Activated CD4-positive, alpha-beta T cell treated with anti-CD3 and anti-CD28 coated beads, Interleukin-2, amount 10 ng/mL, durations not matched to agents 7 days and 5 days (primary cell): ENCODE data around the gene LENG8. TPM values are rescaled to one million over a fixed set of nuclear protein-coding genes. Genes with fewer than 3 reads are reported as not detected.

Experiments used
- CTCF ChIA-PET: fragments of 350-600 bp; sonication (Branson Sonifier 250); formaldehyde crosslinking; loops from one replicate; lab custom pipeline; 2021; ENCODE audit warnings: antibody characterized with exemption; lab: Charles Lee
- POLR2A ChIA-PET: fragments of 350-600 bp; sonication (Branson Sonifier 250); formaldehyde crosslinking; loops from one replicate; lab custom pipeline; 2021; ENCODE audit warnings: antibody characterized with exemption; lab: Charles Lee
- DNase-seq: peaks from one replicate; pipeline ENCODE4 v3.0.0-alpha.2; 2020
- H3K27ac Mint-ChIP-seq: one replicate; pipeline ENCODE4 v1.8.0; 2021; ENCODE audit warnings: mild to moderate bottlenecking, moderate library complexity, mixed read lengths
- H3K27me3 Mint-ChIP-seq: one replicate; pipeline ENCODE4 v1.8.0; 2021; ENCODE audit warnings: mixed read lengths
- H3K36me3 Mint-ChIP-seq: one replicate; pipeline ENCODE4 v1.8.0; 2021; ENCODE audit warnings: low read depth, mixed read lengths
- H3K4me1 Mint-ChIP-seq: one replicate; pipeline ENCODE4 v1.8.0; 2021; ENCODE audit warnings: mixed read lengths
- H3K4me3 Mint-ChIP-seq: one replicate; pipeline ENCODE4 v1.8.0; 2021; ENCODE audit warnings: mild to moderate bottlenecking, moderate library complexity, mixed read lengths
- H3K9me3 Mint-ChIP-seq: one replicate; pipeline ENCODE4 v1.8.0; 2021; ENCODE audit warnings: mixed read lengths
- total RNA-seq, 2 experiments: library from RNA; stranded (reverse); gene quantifications; one replicate each; pipeline ENCODE4 v1.2.3, GENCODE V29; 2021

LENG8 gene
- total RNA-seq, 2 experiments from 2014 or later: 245 to 248 TPM

- no peak for DNase-seq
- no peaks in the 10 kb centered on the region for H3K36me3 Mint-ChIP-seq
- CTCF ChIA-PET: no interaction called here
- H3K9me3 Mint-ChIP-seq: no peaks in the 10 kb centered on the region
- no peak overlapping the region for H3K27ac Mint-ChIP-seq
- no peak overlapping the region for H3K4me3 Mint-ChIP-seq
- H3K27me3 Mint-ChIP-seq: peaks cover 41% of the 10 kb centered on the region
- peaks cover 4% of the 10 kb centered on the region for H3K4me1 Mint-ChIP-seq
- POLR2A ChIA-PET: no interaction called here
Observed at GRCh38 chr19:54470991-54471782, 22.2 kb downstream of the LENG8 start.

- Mint-ChIP-seq H3K4me3 (no peak within 1 kb of the TSS), H3K9me3 (no peaks in the 10 kb centered on the region), H3K27ac (peak within 1 kb of the TSS; percentile 55), H3K27me3 (peaks cover 45% of the 10 kb centered on the region), H3K4me1 (peaks cover 4% of the 10 kb centered on the region), H3K36me3 (no peaks in the 10 kb centered on the region)
- POLR2A ChIA-PET: no interaction called here
- CTCF ChIA-PET: no interaction called here
- DNase-seq: no peak
Observed at GRCh38 chr19:54473071-54473891, 24.3 kb downstream of the LENG8 start, which contains the start of gene CDC42EP5. Gene CDC42EP5, minus strand, starts transcription at chr19:54473296. Its CDS starts 7,749 bp downstream, at chr19:54465547.

GRCh38 chr19:54473892-54474372 is 24.9 kb downstream of the LENG8 start:
- Mint-ChIP-seq H3K9me3 (no peaks in the 10 kb centered on the region), H3K4me3 (no peak overlapping the region), H3K27me3 (peaks cover 42% of the 10 kb centered on the region), H3K4me1 (peaks cover 4% of the 10 kb centered on the region), H3K36me3 (no peaks in the 10 kb centered on the region), H3K27ac (no peak overlapping the region)
- ChIA-PET POLR2A (no interaction called here), CTCF (no interaction called here)
- no peak for DNase-seq

GRCh38 chr19:54475706-54476105 is 26.7 kb downstream of the LENG8 start:
- Mint-ChIP-seq H3K4me1 (peaks cover 6% of the 10 kb centered on the region), H3K9me3 (no peaks in the 10 kb centered on the region), H3K4me3 (no peak overlapping the region), H3K36me3 (no peaks in the 10 kb centered on the region), H3K27me3 (peaks cover 26% of the 10 kb centered on the region), H3K27ac (no peak overlapping the region)
- CTCF ChIA-PET: no interaction called here
- no peak for DNase-seq
- POLR2A ChIA-PET: no interaction called here

- no peaks in the 10 kb centered on the region for H3K9me3 Mint-ChIP-seq
- ChIA-PET POLR2A (no interaction called here), CTCF (interaction anchor here (0.9 to 1.4 kb wide), 2 partner anchors 12 to 14 kb away, joined by 3 to 4 read pairs; partner anchors contain the start of gene LENG9)
- H3K27me3 Mint-ChIP-seq: peaks cover 20% of the 10 kb centered on the region
- DNase-seq: no peak
- no peak overlapping the region for H3K4me3 Mint-ChIP-seq
- no peak overlapping the region for H3K27ac Mint-ChIP-seq
- no peaks in the 10 kb centered on the region for H3K36me3 Mint-ChIP-seq
- peaks cover 14% of the 10 kb centered on the region for H3K4me1 Mint-ChIP-seq
Observed at GRCh38 chr19:54477650-54478049, 28.7 kb downstream of the LENG8 start.

GRCh38 chr19:54478677-54479266 is 29.8 kb downstream of the LENG8 start:
- Mint-ChIP-seq H3K27ac (no peak overlapping the region), H3K27me3 (peaks cover 18% of the 10 kb centered on the region), H3K36me3 (no peaks in the 10 kb centered on the region), H3K4me1 (peaks cover 16% of the 10 kb centered on the region), H3K4me3 (no peak overlapping the region), H3K9me3 (no peaks in the 10 kb centered on the region)
- POLR2A ChIA-PET: no interaction called here
- peak; percentile 54 for DNase-seq
- CTCF ChIA-PET: interaction anchor here (0.5 to 1.8 kb wide), 4 partner anchors 13 to 198 kb away, joined by 3 to 5 read pairs (median 3); no protein-coding TSS in a partner anchor

- Mint-ChIP-seq H3K27ac (no peak overlapping the region), H3K4me3 (no peak overlapping the region), H3K9me3 (no peaks in the 10 kb centered on the region), H3K36me3 (no peaks in the 10 kb centered on the region), H3K4me1 (peaks cover 16% of the 10 kb centered on the region), H3K27me3 (peaks cover 23% of the 10 kb centered on the region)
- DNase-seq: no peak
- CTCF ChIA-PET: interaction anchor here (1.9 kb wide), 1 partner anchor 194 kb away, joined by 4 read pairs; no protein-coding TSS in a partner anchor
- POLR2A ChIA-PET: no interaction called here
Observed at GRCh38 chr19:54480051-54480450, 31.1 kb downstream of the LENG8 start.

- no peaks in the 10 kb centered on the region for H3K9me3 Mint-ChIP-seq
- no peaks in the 10 kb centered on the region for H3K36me3 Mint-ChIP-seq
- peaks cover 16% of the 10 kb centered on the region for H3K4me1 Mint-ChIP-seq
- ChIA-PET CTCF (interaction anchor here (0.7 to 1.9 kb wide), 5 partner anchors 28 to 193 kb away, joined by 3 to 4 read pairs (median 3); no protein-coding TSS in a partner anchor), POLR2A (no interaction called here)
- no peak overlapping the region for H3K4me3 Mint-ChIP-seq
- peaks cover 31% of the 10 kb centered on the region for H3K27me3 Mint-ChIP-seq
- DNase-seq: peak; percentile 43
- no peak overlapping the region for H3K27ac Mint-ChIP-seq
Observed at GRCh38 chr19:54481326-54481930, 32.4 kb downstream of the LENG8 start.

GRCh38 chr19:54482889-54483288 is 33.9 kb downstream of the LENG8 start:
- Mint-ChIP-seq H3K27me3 (peaks cover 22% of the 10 kb centered on the region), H3K27ac (no peak overlapping the region), H3K9me3 (no peaks in the 10 kb centered on the region), H3K4me3 (no peak overlapping the region), H3K36me3 (no peaks in the 10 kb centered on the region), H3K4me1 (peaks cover 16% of the 10 kb centered on the region)
- ChIA-PET POLR2A (no interaction called here), CTCF (interaction anchor here (0.6 kb wide), 1 partner anchor 598 kb away, joined by 3 read pairs; no protein-coding TSS in a partner anchor)
- no peak for DNase-seq

- ChIA-PET POLR2A (no interaction called here), CTCF (no interaction called here)
- no peak for DNase-seq
- no peak overlapping the region for H3K27ac Mint-ChIP-seq
- no peaks in the 10 kb centered on the region for H3K36me3 Mint-ChIP-seq
- no peaks in the 10 kb centered on the region for H3K9me3 Mint-ChIP-seq
- no peak overlapping the region for H3K4me3 Mint-ChIP-seq
- peaks cover 22% of the 10 kb centered on the region for H3K27me3 Mint-ChIP-seq
- H3K4me1 Mint-ChIP-seq: peaks cover 16% of the 10 kb centered on the region
Observed at GRCh38 chr19:54484451-54484850, 35.5 kb downstream of the LENG8 start.

- Mint-ChIP-seq H3K36me3 (no peaks in the 10 kb centered on the region), H3K27ac (no peak overlapping the region), H3K27me3 (peaks cover 33% of the 10 kb centered on the region), H3K4me1 (peaks cover 13% of the 10 kb centered on the region), H3K4me3 (no peak overlapping the region), H3K9me3 (no peaks in the 10 kb centered on the region)
- ChIA-PET POLR2A (no interaction called here), CTCF (no interaction called here)
- no peak for DNase-seq
Observed at GRCh38 chr19:54485851-54486250, 36.9 kb downstream of the LENG8 start.

GRCh38 chr19:54489341-54489740 is 40.3 kb downstream of the LENG8 start:
- Mint-ChIP-seq H3K4me3 (no peak overlapping the region), H3K4me1 (no peaks in the 10 kb centered on the region), H3K9me3 (no peaks in the 10 kb centered on the region), H3K27ac (no peak overlapping the region), H3K27me3 (peaks cover 36% of the 10 kb centered on the region), H3K36me3 (no peaks in the 10 kb centered on the region)
- no peak for DNase-seq
- ChIA-PET CTCF (no interaction called here), POLR2A (no interaction called here)
